DND-41 (cell line): ENCODE measurements around the gene C2orf69.

Experiments used
- ATAC-seq: fragments of 200-7000 bp; cut with Tn5 transposase; 3 replicates; pipeline ENCODE4 v1.9.1; 2021; ENCODE audit warnings: low read depth; ENCODE audit not compliant: insufficient read depth
- DNase-seq: peaks from one replicate; pipeline ENCODE4 v3.0.0-alpha.2; 2020
- H2AFZ ChIP-seq: 2 replicates; pipeline ENCODE4 v1.6.0; 2012; ENCODE audit warnings: low read depth, low read length
- H3K27ac ChIP-seq: 2 replicates; pipeline ENCODE4 v1.5.1; 2012; ENCODE audit warnings: low read length, inconsistent platforms
- H3K27me3 ChIP-seq: fragments of 200-600 bp; sonication (generic); 2 replicates; pipeline ENCODE4 v1.6.0; 2012; ENCODE audit warnings: low read length, mild to moderate bottlenecking, inconsistent platforms; ENCODE audit not compliant: insufficient read depth, poor library complexity
- H3K36me3 ChIP-seq: 2 replicates; pipeline ENCODE4 v1.5.1; 2012; ENCODE audit warnings: low read length, inconsistent platforms; ENCODE audit not compliant: insufficient read depth
- H3K4me1 ChIP-seq: 2 replicates; pipeline ENCODE4 v1.5.1; 2012; ENCODE audit warnings: mild to moderate bottlenecking, low read length; ENCODE audit not compliant: insufficient read depth
- H3K4me2 ChIP-seq: 2 replicates; pipeline ENCODE4 v1.6.0; 2012; ENCODE audit warnings: mild to moderate bottlenecking, moderate library complexity, low read length, inconsistent platforms; ENCODE audit not compliant: insufficient read depth
- H3K4me3 ChIP-seq, 2 experiments: fragments of 200-600 bp in 1 of 2; shearing (Covaris generic) in 1 of 2; 2 replicates each; pipeline ENCODE4 v1.5.1; 2012 to 2016; ENCODE audit warnings: inconsistent platforms in 2 of 2, low read length in 2 of 2, mild to moderate bottlenecking in 2 of 2, low read depth in 1 of 2, moderate library complexity in 1 of 2
- H3K79me2 ChIP-seq: 2 replicates; pipeline ENCODE4 v1.6.0; 2012; ENCODE audit warnings: low read length, inconsistent platforms; ENCODE audit not compliant: insufficient read depth
- H3K9ac ChIP-seq: 2 replicates; pipeline ENCODE4 v1.6.0; 2012; ENCODE audit warnings: low read depth, mild to moderate bottlenecking, inconsistent platforms, low read length, moderate library complexity
- H3K9me3 ChIP-seq: 2 replicates; pipeline ENCODE4 v1.5.1; 2012; ENCODE audit warnings: low read length, moderate library complexity, mild to moderate bottlenecking, inconsistent platforms; ENCODE audit not compliant: insufficient read depth, severe bottlenecking
- H4K20me1 ChIP-seq: 2 replicates; pipeline ENCODE4 v1.6.0; 2012; ENCODE audit warnings: low read length; ENCODE audit not compliant: insufficient read depth
- CTCF ChIP-seq: IDR thresholded peaks from 2 replicates; pipeline ENCODE4 v1.5.1; 2012; ENCODE audit warnings: borderline replicate concordance, low read length, moderate library complexity, mild to moderate bottlenecking; ENCODE audit not compliant: poor library complexity, severe bottlenecking; ENCODE audit errors: extremely low read depth
- EZH2 ChIP-seq: IDR thresholded peaks from 3 replicates; pipeline ENCODE4 v1.6.1; 2012; ENCODE audit warnings: borderline replicate concordance, low read depth, mild to moderate bottlenecking, moderate library complexity, low read length, inconsistent platforms; ENCODE audit not compliant: severe bottlenecking

C2orf69 gene

GRCh38 chr2:199966405-199966804, 55.3 kb downstream of the C2orf69 start:
- TF ChIP-seq EZH2 (no peak), CTCF (no peak)
- Histone ChIP-seq H4K20me1 (no peaks in the 10 kb centered on the region), H3K4me3 (no peak overlapping the region), H3K36me3 (peaks cover 47% of the 10 kb centered on the region), H3K27ac (no peak overlapping the region), H2AFZ (no peak overlapping the region), H3K9me3 (no peaks in the 10 kb centered on the region), H3K27me3 (no peaks in the 10 kb centered on the region), H3K79me2 (no peaks in the 10 kb centered on the region), H3K4me1 (no peaks in the 10 kb centered on the region), H3K9ac (no peak overlapping the region), H3K4me2 (no peak overlapping the region)
- ATAC-seq: no peak
- no peak for DNase-seq

GRCh38 chr2:199966976-199967375, 55.9 kb downstream of the C2orf69 start:
- Histone ChIP-seq H3K4me2 (no peak overlapping the region), H3K27ac (no peak overlapping the region), H3K79me2 (no peaks in the 10 kb centered on the region), H3K9me3 (no peaks in the 10 kb centered on the region), H3K36me3 (peaks cover 41% of the 10 kb centered on the region), H3K9ac (no peak overlapping the region), H3K4me1 (no peaks in the 10 kb centered on the region), H2AFZ (no peak overlapping the region), H3K27me3 (no peaks in the 10 kb centered on the region), H3K4me3 (no peak overlapping the region), H4K20me1 (no peaks in the 10 kb centered on the region)
- TF ChIP-seq EZH2: no peak
- TF ChIP-seq CTCF: no peak
- DNase-seq (no peak), ATAC-seq (no peak)

GRCh38 chr2:199968126-199968525, 57.0 kb downstream of the C2orf69 start:
- ATAC-seq: no peak
- TF ChIP-seq EZH2 (no peak), CTCF (no peak)
- no peak overlapping the region for H3K4me2 ChIP-seq

More at GRCh38 chr2:199968126-199968525, 57.0 kb downstream of the C2orf69 start:
- Histone ChIP-seq H3K36me3 (peaks cover 32% of the 10 kb centered on the region; the same call in 1 of the 2 replicates), H3K4me3 (no peak overlapping the region), H3K27me3 (no peaks in the 10 kb centered on the region), H3K79me2 (no peaks in the 10 kb centered on the region), H2AFZ (no peak overlapping the region), H3K4me1 (no peaks in the 10 kb centered on the region), H3K9ac (no peak overlapping the region), H4K20me1 (no peaks in the 10 kb centered on the region), H3K27ac (no peak overlapping the region), H3K9me3 (no peaks in the 10 kb centered on the region)
- DNase-seq: no peak
